HL-60 (cell line): ENCODE measurements around the gene EPN1.

Source experiments
- CTCF ChIP-seq: IDR thresholded peaks from one replicate; pipeline ENCODE4 v1.5.1; 2011; ENCODE audit warnings: low read length, control low read depth, inconsistent platforms; ENCODE audit not compliant: insufficient read depth
- GABPA ChIP-seq: IDR thresholded peaks from 2 replicates; pipeline ENCODE4 v1.6.1; 2012; ENCODE audit warnings: low read depth
- POLR2AphosphoS5 ChIP-seq: IDR thresholded peaks from 2 replicates; pipeline ENCODE4 v1.6.1; 2012; ENCODE audit warnings: low read depth
- REST ChIP-seq: IDR thresholded peaks from 2 replicates; pipeline ENCODE4 v1.6.1; 2012; ENCODE audit warnings: low read depth; ENCODE audit not compliant: insufficient replicate concordance

GRCh38 chr19:55738302-55738701, 63.3 kb downstream of the EPN1 start, which contains the start of gene NLRP9:
- no peak for TF ChIP-seq CTCF
- TF ChIP-seq REST, result no peak
- no peak for TF ChIP-seq POLR2AphosphoS5
- TF ChIP-seq GABPA, result no peak
